ENCODE measurements around the gene ZNF682.
"Not testable (repeated sequence)": the region's sequence is repeated elsewhere in the genome, so short reads cannot be mapped to it uniquely, and the experiment has no call there.

The ZNF682 gene

DNA sequence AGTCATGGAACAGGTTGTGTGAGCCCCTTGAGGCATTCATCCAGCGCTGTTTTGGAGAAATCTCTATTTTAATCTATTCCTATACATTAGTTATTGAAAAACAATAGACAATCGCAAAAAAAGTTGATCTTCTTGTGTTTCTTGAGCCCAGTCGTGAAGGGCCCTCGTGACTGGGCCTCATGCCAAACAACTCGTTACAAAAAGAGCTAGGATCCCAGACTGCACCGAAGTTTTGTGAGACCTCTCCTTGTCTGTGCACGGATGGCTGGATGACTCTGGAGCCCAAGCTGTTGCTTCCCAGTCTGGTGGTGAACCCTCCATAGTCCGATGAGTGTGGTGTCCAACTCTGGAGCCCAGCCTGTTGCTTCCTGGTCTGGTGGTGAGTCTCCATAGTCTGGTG lies 81.5 kb downstream of the ZNF682 start:
- H3K36me3 ChIP-seq (ENCODE audit: control insufficient read depth in 4 of 4, insufficient read depth in 4 of 4, low read length in 3 of 4); H3K4me3 ChIP-seq (ENCODE audit: control insufficient read depth in 1 of 7, extremely low read depth in 1 of 7, insufficient read depth in 4 of 7, low read depth in 2 of 7, low read length in 6 of 7); H3K9me3 ChIP-seq (ENCODE audit: control extremely low read depth in 1 of 5, control insufficient read depth in 4 of 5, insufficient read depth in 2 of 5, low read depth in 1 of 5, low read length in 4 of 5); H3K4me1 ChIP-seq (ENCODE audit: control extremely low read depth in 1 of 4, control insufficient read depth in 4 of 4, insufficient read depth in 4 of 4, low read length in 3 of 4); H3K27ac ChIP-seq (ENCODE audit: insufficient read depth in 1 of 2, low read depth in 1 of 2, low read length in 2 of 2, poor library complexity in 1 of 2, severe bottlenecking in 2 of 2); H3K27me3 ChIP-seq (replicated peaks in 2 of 5; ENCODE audit: control insufficient read depth in 4 of 5, insufficient read depth in 5 of 5, low read length in 4 of 5); DNase-seq: not testable (repeated sequence)
- WGBS (ENCODE audit: insufficient coverage) = 91% methylated on average over 7 of the region's 8 CpGs
- ChIA-PET POLR2A (interaction anchor here (0.5 kb wide), 1 partner anchor 293 kb away, joined by 8 read pairs; no protein-coding TSS in a partner anchor), CTCF (interaction anchor here (1.9 to 3.4 kb wide), 2 partner anchors 290 to 426 kb away, joined by 3 to 17 read pairs; no protein-coding TSS in a partner anchor)

DNA sequence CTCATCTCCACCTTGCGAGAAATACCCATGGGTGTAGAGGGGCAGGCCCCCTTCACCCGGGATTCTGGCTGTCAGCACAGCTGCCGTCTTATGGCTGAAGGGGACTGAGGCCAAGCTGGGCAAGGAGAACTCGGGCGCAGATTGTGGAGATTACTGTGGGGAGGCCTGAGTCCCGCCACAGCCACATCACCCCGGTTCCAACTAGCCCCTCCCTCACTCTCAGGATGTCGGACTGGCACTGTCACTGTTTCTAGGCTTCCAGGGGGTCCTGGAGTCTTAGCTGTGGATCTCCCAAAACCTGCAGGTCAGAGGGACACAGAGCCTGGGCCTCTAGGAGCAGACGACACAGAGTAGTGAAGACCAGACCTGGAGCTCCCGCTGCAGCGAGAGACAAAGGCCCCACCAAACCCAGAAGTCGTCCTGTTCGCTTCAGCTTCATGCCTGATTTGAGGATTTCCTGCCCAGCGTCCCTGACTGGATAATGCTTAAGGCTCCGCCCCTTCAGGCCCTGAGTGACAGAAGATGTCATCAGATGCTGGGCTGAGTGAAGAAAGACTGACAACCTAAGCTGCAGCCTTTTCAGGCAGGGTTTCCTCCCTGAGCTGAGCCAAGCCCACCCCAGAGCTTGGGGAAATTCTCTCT lies 82.8 kb downstream of the ZNF682 start:
- peak in 2 of 3 donors; percentile 2 for DNase-seq
- Histone ChIP-seq H3K27me3 (replicated peaks in 2 of 5; ENCODE audit: control insufficient read depth in 4 of 5, insufficient read depth in 5 of 5, low read length in 4 of 5) (no peaks in the 10 kb centered on the region), H3K36me3 (ENCODE audit: control insufficient read depth in 4 of 4, insufficient read depth in 4 of 4, low read length in 3 of 4) (no peaks in the 10 kb centered on the region), H3K4me1 (ENCODE audit: control extremely low read depth in 1 of 4, control insufficient read depth in 4 of 4, insufficient read depth in 4 of 4, low read length in 3 of 4) (no peaks in the 10 kb centered on the region), H3K9me3 (ENCODE audit: control extremely low read depth in 1 of 5, control insufficient read depth in 4 of 5, insufficient read depth in 2 of 5, low read depth in 1 of 5, low read length in 4 of 5) (peaks cover 0 to 5% (median 0%) of the 10 kb centered on the region in 5 experiments), H3K27ac (ENCODE audit: insufficient read depth in 1 of 2, low read depth in 1 of 2, low read length in 2 of 2, poor library complexity in 1 of 2, severe bottlenecking in 2 of 2) (no peak overlapping the region), H3K4me3 (ENCODE audit: control insufficient read depth in 1 of 7, extremely low read depth in 1 of 7, insufficient read depth in 4 of 7, low read depth in 2 of 7, low read length in 6 of 7) (no peak overlapping the region)
- POLR2A ChIA-PET = no interaction called here
- 70% methylated on average over 14 of the region's 15 CpGs for WGBS (ENCODE audit: insufficient coverage)
- CTCF ChIA-PET = interaction anchor here (1.9 to 3.4 kb wide), 2 partner anchors 289 to 425 kb away, joined by 3 to 17 read pairs; no protein-coding TSS in a partner anchor

DNA sequence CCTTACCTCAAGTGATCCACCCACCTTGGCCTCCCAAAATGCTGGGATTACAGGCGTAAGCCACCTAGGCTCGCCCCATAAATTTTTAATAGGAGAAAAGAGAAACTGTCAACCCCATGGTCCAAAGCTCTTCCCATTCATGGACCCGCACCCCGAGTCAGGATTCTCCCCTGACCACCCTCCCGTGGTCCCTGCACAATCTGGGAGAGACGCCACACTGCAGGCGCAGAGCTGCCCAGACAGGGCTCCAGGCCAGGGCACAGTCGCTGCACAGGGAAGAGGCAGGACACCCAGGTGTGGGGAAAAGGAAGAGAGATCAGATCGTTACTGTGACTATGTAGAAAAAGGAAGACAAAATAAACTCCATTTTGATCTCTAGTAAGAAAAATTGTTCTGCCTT lies 84.1 kb downstream of the ZNF682 start:
- DNase-seq = no peak
- H3K9me3 ChIP-seq (ENCODE audit: control extremely low read depth in 1 of 5, control insufficient read depth in 4 of 5, insufficient read depth in 2 of 5, low read depth in 1 of 5, low read length in 4 of 5) = peaks cover 0 to 6% (median 0%) of the 10 kb centered on the region in 5 experiments
- WGBS (ENCODE audit: insufficient coverage) = 91% methylated on average over 9 of the region's 9 CpGs
- ChIA-PET POLR2A (no interaction called here), CTCF (no interaction called here)
- no peaks in the 10 kb centered on the region for H3K36me3 ChIP-seq (ENCODE audit: control insufficient read depth in 4 of 4, insufficient read depth in 4 of 4, low read length in 3 of 4)
- no peak overlapping the region for H3K4me3 ChIP-seq (ENCODE audit: control insufficient read depth in 1 of 7, extremely low read depth in 1 of 7, insufficient read depth in 4 of 7, low read depth in 2 of 7, low read length in 6 of 7)
- no peaks in the 10 kb centered on the region for H3K27me3 ChIP-seq (replicated peaks in 2 of 5; ENCODE audit: control insufficient read depth in 4 of 5, insufficient read depth in 5 of 5, low read length in 4 of 5)
- no peaks in the 10 kb centered on the region for H3K4me1 ChIP-seq (ENCODE audit: control extremely low read depth in 1 of 4, control insufficient read depth in 4 of 4, insufficient read depth in 4 of 4, low read length in 3 of 4)
- H3K27ac ChIP-seq (ENCODE audit: insufficient read depth in 1 of 2, low read depth in 1 of 2, low read length in 2 of 2, poor library complexity in 1 of 2, severe bottlenecking in 2 of 2) = no peak overlapping the region
